Ascending aorta (tissue), 2 donors: Measurements from ENCODE around the gene SNTG2. TPM values are rescaled to one million over a fixed set of nuclear protein-coding genes. Genes with fewer than 3 reads are reported as not detected.

ENCODE experiments used
- DNase-seq, 2 donors: peaks; one replicate each; pipeline ENCODE4 v3.0.0-alpha.2; 2019; ENCODE audit warnings: low spot score in 2 of 2
- H3K27ac ChIP-seq, 2 donors: fragments of 200-600 bp; sonication (generic); one replicate each; pipeline ENCODE4 v1.5.1; 2016 to 2017; ENCODE audit warnings: mild to moderate bottlenecking in 1 of 2
- H3K27me3 ChIP-seq: fragments of 200-600 bp; sonication (generic); one replicate; pipeline ENCODE4 v1.5.1; 2017
- H3K36me3 ChIP-seq, 2 donors: fragments of 200-600 bp; sonication (generic); one replicate each; pipeline ENCODE4 v1.5.1; 2016
- H3K4me1 ChIP-seq, 2 donors: fragments of 200-600 bp; sonication (generic); one replicate each; pipeline ENCODE4 v1.5.1; 2016 to 2017; ENCODE audit warnings: mild to moderate bottlenecking in 1 of 2
- H3K4me3 ChIP-seq, 2 donors: fragments of 200-600 bp; sonication (generic); one replicate each; pipeline ENCODE4 v1.5.1; 2016 to 2017; ENCODE audit warnings: mild to moderate bottlenecking in 1 of 2
- H3K9me3 ChIP-seq, 2 donors: fragments of 200-600 bp; sonication (generic); one replicate each; pipeline ENCODE4 v1.5.1; 2016
- intact Hi-C: fragments of 100-400 bp; cut with DNase I; formaldehyde crosslinking; loops from one replicate; pipeline ENCODE4 v1.15.1; 2023
- total RNA-seq: library from RNA; depleted of rRNA; stranded (reverse); fragments of >200 nt; gene quantifications from one replicate; pipeline ENCODE4 v1.1.0, GENCODE V29; 2016
- TF ChIP-seq, protein P1 (sequence below), 3 experiments: fragments of 200-600 bp in 2 of 3; fragments of 450-650 bp in 1 of 3; sonication (generic) in 2 of 3; IDR thresholded peaks; one replicate each; pipeline ENCODE4 v1.5.1; 2016 to 2019; ENCODE audit warnings: antibody characterized with exemption in 3 of 3, mild to moderate bottlenecking in 1 of 3, moderate library complexity in 1 of 3

The SNTG2 gene
- total RNA-seq, 1 donor from 2014 or later, result 9.9 TPM

DNA sequence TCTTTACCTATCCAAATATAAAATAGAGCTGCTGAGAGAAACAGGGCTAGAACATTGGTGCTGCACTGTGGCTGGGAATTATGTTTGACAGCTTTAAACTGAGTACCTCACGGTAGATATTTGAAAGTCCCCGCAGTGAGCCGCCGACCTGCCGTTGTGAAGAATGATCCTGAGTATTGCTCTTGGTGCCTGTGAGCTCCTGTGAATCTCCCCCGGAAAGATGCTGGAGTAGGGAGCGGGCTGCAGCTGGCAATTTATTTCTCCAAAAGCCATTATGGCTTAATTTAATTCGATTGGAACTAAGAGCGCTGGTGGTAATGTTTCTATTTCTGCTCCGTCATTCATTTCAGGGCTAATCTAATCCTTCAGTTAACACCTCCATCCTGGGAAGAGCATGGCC, 333.2 kb downstream of the SNTG2 start:
- no peak for DNase-seq
- intact Hi-C loops, result no loop called here
- H3K4me3 ChIP-seq, result no peak overlapping the region
- H3K4me1 ChIP-seq, result no peaks in the 10 kb centered on the region
- no peaks in the 10 kb centered on the region for H3K9me3 ChIP-seq
- H3K27me3 ChIP-seq, result no peaks in the 10 kb centered on the region
- no peak overlapping the region for H3K27ac ChIP-seq
- H3K36me3 ChIP-seq, result no peaks in the 10 kb centered on the region
- TF ChIP-seq, protein P1, sequence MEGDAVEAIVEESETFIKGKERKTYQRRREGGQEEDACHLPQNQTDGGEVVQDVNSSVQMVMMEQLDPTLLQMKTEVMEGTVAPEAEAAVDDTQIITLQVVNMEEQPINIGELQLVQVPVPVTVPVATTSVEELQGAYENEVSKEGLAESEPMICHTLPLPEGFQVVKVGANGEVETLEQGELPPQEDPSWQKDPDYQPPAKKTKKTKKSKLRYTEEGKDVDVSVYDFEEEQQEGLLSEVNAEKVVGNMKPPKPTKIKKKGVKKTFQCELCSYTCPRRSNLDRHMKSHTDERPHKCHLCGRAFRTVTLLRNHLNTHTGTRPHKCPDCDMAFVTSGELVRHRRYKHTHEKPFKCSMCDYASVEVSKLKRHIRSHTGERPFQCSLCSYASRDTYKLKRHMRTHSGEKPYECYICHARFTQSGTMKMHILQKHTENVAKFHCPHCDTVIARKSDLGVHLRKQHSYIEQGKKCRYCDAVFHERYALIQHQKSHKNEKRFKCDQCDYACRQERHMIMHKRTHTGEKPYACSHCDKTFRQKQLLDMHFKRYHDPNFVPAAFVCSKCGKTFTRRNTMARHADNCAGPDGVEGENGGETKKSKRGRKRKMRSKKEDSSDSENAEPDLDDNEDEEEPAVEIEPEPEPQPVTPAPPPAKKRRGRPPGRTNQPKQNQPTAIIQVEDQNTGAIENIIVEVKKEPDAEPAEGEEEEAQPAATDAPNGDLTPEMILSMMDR (IDR thresholded peaks at IDR 0.05), result no peak

DNA sequence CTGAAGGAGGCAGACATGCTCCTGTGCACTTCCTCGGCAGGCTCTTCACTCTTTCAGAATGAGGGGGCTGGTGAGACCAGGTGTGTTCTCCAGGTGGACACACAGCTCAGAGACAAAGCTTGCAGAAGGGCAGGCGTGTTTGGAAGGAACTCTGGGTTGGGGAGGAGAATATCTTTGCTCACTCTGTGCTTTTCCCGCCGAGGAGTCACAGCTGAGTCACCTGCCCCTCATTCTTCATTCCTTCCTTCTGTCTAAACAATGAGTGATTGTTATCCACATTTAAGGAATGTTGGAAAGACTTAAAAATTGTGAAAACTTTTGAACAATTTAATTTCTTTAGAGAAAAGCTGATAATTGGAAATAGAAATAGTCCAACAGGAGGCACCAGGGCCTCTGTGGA, 336.3 kb downstream of the SNTG2 start:
- intact Hi-C loops, result no loop called here
- DNase-seq, result no peak
- no peaks in the 10 kb centered on the region for H3K27me3 ChIP-seq

DNA sequence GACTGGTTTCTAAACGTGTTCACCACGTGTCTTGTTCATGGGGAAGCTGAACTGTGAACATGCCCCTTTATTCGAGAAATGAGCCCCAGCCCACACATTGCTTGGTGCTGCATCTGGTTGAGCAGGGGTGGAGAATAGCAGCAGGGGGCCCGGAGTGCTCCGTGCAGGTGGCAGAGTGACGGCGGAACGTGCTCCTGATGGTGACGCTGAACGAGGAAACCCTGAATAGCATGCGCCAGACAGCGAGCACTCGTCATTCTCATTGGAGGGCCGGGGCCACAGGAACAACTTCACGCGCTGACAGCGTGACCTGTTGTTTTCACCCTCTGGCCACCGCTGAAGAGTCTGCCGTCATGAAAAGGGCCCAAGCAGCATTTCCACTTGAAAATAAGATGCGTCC, 336.8 kb downstream of the SNTG2 start:
- Histone ChIP-seq H3K27ac (no peak overlapping the region), H3K4me3 (no peak overlapping the region), H3K9me3 (peaks cover 0 to 1% of the 10 kb centered on the region in 2 donors), H3K27me3 (no peaks in the 10 kb centered on the region), H3K36me3 (no peaks in the 10 kb centered on the region), H3K4me1 (no peaks in the 10 kb centered on the region)
- TF ChIP-seq, protein P1 (IDR thresholded peaks at IDR 0.05), result no peak
- DNase-seq, result no peak
- intact Hi-C loops, result no loop called here

More for the DNA sequence above, 336.3 kb downstream of the SNTG2 start:
- TF ChIP-seq, protein P1 (IDR thresholded peaks at IDR 0.05), result no peak
- no peaks in the 10 kb centered on the region for H3K36me3 ChIP-seq
- H3K27ac ChIP-seq, result no peak overlapping the region
- H3K4me3 ChIP-seq, result no peak overlapping the region
- no peaks in the 10 kb centered on the region for H3K9me3 ChIP-seq
- H3K4me1 ChIP-seq, result no peaks in the 10 kb centered on the region

DNA sequence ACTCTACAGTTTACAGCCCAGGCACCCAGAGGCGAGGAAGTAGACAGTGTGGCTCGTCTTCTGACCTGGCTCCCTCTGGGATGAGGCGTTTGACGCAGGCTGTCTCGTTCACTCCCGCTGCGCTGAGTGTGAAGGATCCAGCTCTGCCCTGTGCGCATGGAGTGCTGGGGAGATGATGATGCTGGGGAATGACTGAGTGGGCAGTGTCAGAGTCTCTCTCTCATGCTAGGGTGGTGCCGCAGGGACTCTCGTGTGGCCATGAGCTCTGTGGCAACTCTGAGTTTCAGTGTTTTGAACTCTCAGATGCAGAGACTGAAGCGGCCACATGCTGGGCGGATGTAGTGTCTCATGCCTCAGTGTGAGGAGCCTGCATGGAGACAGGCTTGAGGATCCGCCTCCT, 344.3 kb downstream of the SNTG2 start:
- Histone ChIP-seq H3K36me3 (no peaks in the 10 kb centered on the region), H3K27me3 (no peaks in the 10 kb centered on the region), H3K4me1 (no peaks in the 10 kb centered on the region), H3K27ac (no peak overlapping the region), H3K9me3 (peaks cover 0 to 3% of the 10 kb centered on the region in 2 donors), H3K4me3 (no peak overlapping the region)
- no peak for DNase-seq
- TF ChIP-seq, protein P1 (IDR thresholded peaks at IDR 0.05), result no peak
- intact Hi-C loops, result no loop called here

DNA sequence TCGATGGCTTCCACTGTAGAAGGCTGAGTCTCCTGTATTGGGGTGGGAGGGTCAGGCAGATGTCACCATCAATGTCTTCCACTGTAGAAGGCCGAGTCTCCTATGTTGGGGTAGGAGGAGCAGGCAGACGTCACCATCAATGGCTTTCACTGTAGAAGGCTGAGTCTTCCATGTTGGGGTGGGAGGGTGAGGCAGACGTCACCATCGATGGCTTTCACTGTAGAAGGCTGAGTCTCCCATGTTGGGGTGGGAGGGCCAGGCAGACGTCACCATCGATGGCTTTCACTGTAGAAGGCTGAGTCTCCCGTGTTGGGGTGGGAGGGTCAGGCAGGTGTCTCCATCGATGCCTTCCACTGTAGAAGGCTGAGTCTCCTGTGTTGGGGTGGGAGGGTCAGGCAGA, 345.1 kb downstream of the SNTG2 start:
- Histone ChIP-seq H3K4me1 (no peaks in the 10 kb centered on the region), H3K4me3 (no peak overlapping the region), H3K9me3 (peaks cover 0 to 3% of the 10 kb centered on the region in 2 donors), H3K36me3 (no peaks in the 10 kb centered on the region), H3K27ac (no peak overlapping the region), H3K27me3 (no peaks in the 10 kb centered on the region)
- intact Hi-C loops, result no loop called here
- no peak for DNase-seq
- TF ChIP-seq, protein P1 (IDR thresholded peaks at IDR 0.05), result no peak
